SK-N-SH (cell line): ENCODE data around the gene ZNF473. TPM values are rescaled to one million over a fixed set of nuclear protein-coding genes. Genes with fewer than 3 reads are reported as not detected.

Experiments
- CTCF ChIA-PET: fragments of 300-600, 350-600 bp; formaldehyde crosslinking; extraction: SDS; loops from one replicate; lab custom pipeline; 2021; lab: Yijun Ruan, JAX
- POLR2A ChIA-PET: fragments of 350-600 bp; sonication (Branson Sonifier 250); formaldehyde crosslinking; extraction: SDS; loops from one replicate; lab custom pipeline; 2020; ENCODE audit warnings: antibody characterized with exemption, inconsistent platforms; lab: Yijun Ruan, JAX
- DNase-seq: peaks from one replicate; pipeline ENCODE4 v3.0.0; 2012
- H2AFZ ChIP-seq: fragments of 200-600 bp; sonication (generic); 2 replicates; pipeline ENCODE4 v1.8.1; 2016; ENCODE audit warnings: antibody characterized with exemption, mild to moderate bottlenecking, low read depth
- H3F3A ChIP-seq: fragments of 200-600 bp; sonication (generic); replicated peaks from 2 replicates; pipeline ENCODE3; 2016; ENCODE audit warnings: antibody characterized with exemption, mild to moderate bottlenecking; ENCODE audit not compliant: insufficient read depth
- H3K27ac ChIP-seq, 2 experiments: fragments of 200-500 bp in 1 of 2; fragments of 200-600 bp in 1 of 2; sonication (Bioruptor generic) in 1 of 2; sonication (generic), shearing (Covaris generic) in 1 of 2; 2 replicates each; pipeline versions ENCODE4 v1.5.1 to v1.6.1; 2014 to 2016; ENCODE audit warnings: low read depth in 2 of 2, inconsistent platforms in 1 of 2, low read length in 1 of 2, mild to moderate bottlenecking in 1 of 2, mixed read lengths in 1 of 2
- H3K27me3 ChIP-seq: fragments of 200-600 bp; sonication (generic), shearing (Covaris generic); 2 replicates; pipeline ENCODE4 v1.6.1; 2016; ENCODE audit warnings: mixed run types; ENCODE audit not compliant: insufficient read depth
- H3K36me3 ChIP-seq, 2 experiments: fragments of 200-500 bp in 1 of 2; fragments of 200-600 bp in 1 of 2; sonication (Bioruptor generic) in 1 of 2; sonication (generic) in 1 of 2; replicated peaks in 1 of 2; 2 replicates each; pipeline versions ENCODE3 to v1.5.1; 2014 to 2016; ENCODE audit warnings: low read length in 1 of 2, mild to moderate bottlenecking in 1 of 2; ENCODE audit not compliant: insufficient read depth in 2 of 2, control insufficient read depth in 1 of 2
- H3K4me1 ChIP-seq, 2 experiments: fragments of 200-500 bp in 1 of 2; fragments of 200-600 bp in 1 of 2; sonication (Bioruptor generic) in 1 of 2; sonication (generic), shearing (Covaris generic) in 1 of 2; 2 replicates each; pipeline versions ENCODE4 v1.5.1 to v1.6.1; 2014 to 2016; ENCODE audit warnings: low read depth in 1 of 2, low read length in 1 of 2, mixed run types in 1 of 2; ENCODE audit not compliant: insufficient read depth in 2 of 2, control insufficient read depth in 1 of 2
- H3K4me2 ChIP-seq: fragments of 200-600 bp; sonication (generic), shearing (Covaris generic); 2 replicates; pipeline ENCODE4 v1.6.1; 2017; ENCODE audit warnings: mixed run types
- H3K4me3 ChIP-seq, 2 experiments: fragments of 200-500 bp in 1 of 2; fragments of 200-600 bp in 1 of 2; sonication (Bioruptor generic) in 1 of 2; sonication (generic), shearing (Covaris generic) in 1 of 2; 2 replicates each; pipeline versions ENCODE4 v1.5.1 to v1.8.1; 2014 to 2016; ENCODE audit warnings: low read depth in 2 of 2, inconsistent platforms in 1 of 2, low read length in 1 of 2, mild to moderate bottlenecking in 1 of 2, mixed read lengths in 1 of 2, moderate library complexity in 1 of 2
- H3K79me2 ChIP-seq: fragments of 200-600 bp; sonication (generic); 2 replicates; pipeline ENCODE4 v1.8.1; 2017; ENCODE audit warnings: mild to moderate bottlenecking; ENCODE audit not compliant: insufficient read depth
- H3K9ac ChIP-seq: fragments of 200-600 bp; sonication (generic); 2 replicates; pipeline ENCODE4 v1.6.1; 2017; ENCODE audit warnings: mixed run types
- H3K9me2 ChIP-seq: fragments of 200-600 bp; sonication (generic); 2 replicates; pipeline ENCODE4 v1.6.1; 2017; ENCODE audit warnings: mixed run types
- H3K9me3 ChIP-seq: fragments of 200-600 bp; sonication (generic); 2 replicates; pipeline ENCODE4 v1.6.1; 2017; ENCODE audit warnings: mixed run types, mild to moderate bottlenecking, moderate library complexity
- H4K20me1 ChIP-seq: fragments of 200-600 bp; sonication (generic); 2 replicates; pipeline ENCODE4 v1.6.1; 2017; ENCODE audit warnings: mild to moderate bottlenecking, mixed run types; ENCODE audit not compliant: insufficient read depth
- CHD2 ChIP-seq: fragments of 150-350 bp; IDR thresholded peaks from 2 replicates; pipeline ENCODE4 v1.6.1; 2018; ENCODE audit warnings: low read length; ENCODE audit not compliant: partially characterized antibody
- CTCF ChIP-seq: fragments of 200-600 bp; sonication (generic); IDR thresholded peaks from 2 replicates; pipeline ENCODE4 v1.6.1; 2017; ENCODE audit warnings: antibody characterized with exemption, mild to moderate bottlenecking, moderate library complexity
- ELF1 ChIP-seq: IDR thresholded peaks from 2 replicates; pipeline ENCODE4 v1.4.0; 2012
- FOSL2 ChIP-seq: IDR thresholded peaks from 2 replicates; pipeline ENCODE4 v1.4.0; 2012; ENCODE audit warnings: low read depth, mild to moderate bottlenecking, moderate library complexity, borderline replicate concordance
- GABPA ChIP-seq: IDR thresholded peaks from 2 replicates; pipeline ENCODE4 v1.4.0; 2012; ENCODE audit warnings: low read depth, mild to moderate bottlenecking
- GATA2 ChIP-seq: sonication (generic); formaldehyde crosslinking; IDR thresholded peaks from 2 replicates; pipeline ENCODE4 v1.5.0; 2020; ENCODE audit warnings: mild to moderate bottlenecking, missing genetic modification reagents
- JUND ChIP-seq: IDR thresholded peaks from 2 replicates; pipeline ENCODE4 v1.4.0; 2012
- MAX ChIP-seq: IDR thresholded peaks from 2 replicates; pipeline ENCODE4 v1.4.0; 2012; ENCODE audit warnings: low read depth
- MXI1 ChIP-seq: IDR thresholded peaks from 2 replicates; pipeline ENCODE4 v1.6.1; 2012; ENCODE audit warnings: mild to moderate bottlenecking, low read depth, low read length, improper control_type of control experiment
- PBX3 ChIP-seq: IDR thresholded peaks from 2 replicates; pipeline ENCODE4; 2012
- POLR2AphosphoS5 ChIP-seq: IDR thresholded peaks from 2 replicates; pipeline ENCODE4 v1.6.1; 2012; ENCODE audit warnings: low read depth, low read length
- RCOR1 ChIP-seq: fragments of 150-350 bp; IDR thresholded peaks from 2 replicates; pipeline ENCODE4 v1.6.1; 2017; ENCODE audit warnings: antibody characterized with exemption, low read length
- REST ChIP-seq: IDR thresholded peaks from 2 replicates; pipeline ENCODE4 v1.6.1; 2012; ENCODE audit warnings: mild to moderate bottlenecking, low read depth, low read length, moderate library complexity
- RFX5 ChIP-seq: IDR thresholded peaks from 2 replicates; pipeline ENCODE4 v1.6.1; 2012; ENCODE audit warnings: mild to moderate bottlenecking, improper control_type of control experiment, low read length
- RXRA ChIP-seq: IDR thresholded peaks from 2 replicates; pipeline ENCODE4 v1.4.0; 2012; ENCODE audit warnings: low read depth, mild to moderate bottlenecking, borderline replicate concordance
- SIN3A ChIP-seq: IDR thresholded peaks from 2 replicates; pipeline ENCODE4 v1.6.1; 2012; ENCODE audit warnings: low read depth, mild to moderate bottlenecking, low read length, moderate library complexity, borderline replicate concordance
- TAF1 ChIP-seq: IDR thresholded peaks from 2 replicates; pipeline ENCODE4 v1.6.1; 2012; ENCODE audit warnings: low read depth, mild to moderate bottlenecking, low read length, moderate library complexity, borderline replicate concordance
- TCF12 ChIP-seq: IDR thresholded peaks from 2 replicates; pipeline ENCODE4 v1.4.0; 2012
- TEAD4 ChIP-seq: IDR thresholded peaks from 2 replicates; pipeline ENCODE4 v1.4.0; 2012; ENCODE audit warnings: mild to moderate bottlenecking, borderline replicate concordance; ENCODE audit not compliant: insufficient read depth
- USF1 ChIP-seq: IDR thresholded peaks from 2 replicates; pipeline ENCODE4 v1.4.0; 2012; ENCODE audit warnings: low read depth, borderline replicate concordance
- USF2 ChIP-seq: fragments of 150-350 bp; IDR thresholded peaks from 2 replicates; pipeline ENCODE4 v1.6.1; 2017; ENCODE audit warnings: antibody characterized with exemption, low read length, low read depth, borderline replicate concordance
- YY1 ChIP-seq: IDR thresholded peaks from 2 replicates; pipeline ENCODE4 v1.4.0; 2012; ENCODE audit warnings: low read depth, mild to moderate bottlenecking
- WGBS: methylation state at CpG from one replicate; pipeline ENCODE4 v1.1.6; 2017; ENCODE audit warnings: low lambda C conversion rate; 5-methylcytosine and 5-hydroxymethylcytosine counted together
- polyA plus RNA-seq, 3 experiments: library from polyadenylated mRNA; depleted of rRNA; stranded (reverse); fragments of >200 nt; gene quantifications; 2 replicates each; pipeline ENCODE4 v1.2.3, GENCODE V29; 2012

The ZNF473 gene
- polyA plus RNA-seq, 1 of the 3 experiments (the other 2 are of a cell fraction): 5.4 TPM

- TF ChIP-seq TEAD4 (no peak), GABPA (no peak), GATA2 (CRISPR knock-in tag) (no peak), MXI1 (no peak), FOSL2 (no peak), ELF1 (no peak), USF1 (no peak), YY1 (no peak), CTCF (peak; percentile 91)
Observed at GRCh38 chr19:49983645-49984229, 42.1 kb upstream of the ZNF473 start (continued).

GRCh38 chr19:49984491-49984890 is 41.3 kb upstream of the ZNF473 start:
- TF ChIP-seq JUND (no peak), RFX5 (no peak), TCF12 (no peak), PBX3 (no peak), CHD2 (no peak), FOSL2 (no peak), SIN3A (no peak), REST (no peak), USF2 (no peak), RXRA (no peak), ELF1 (no peak), MAX (no peak), POLR2AphosphoS5 (no peak), RCOR1 (no peak), TAF1 (no peak), GABPA (no peak)
- no peaks in the 10 kb centered on the region for H3K27me3 ChIP-seq
- POLR2A ChIA-PET: no interaction called here
- no peaks in the 10 kb centered on the region for H3K79me2 ChIP-seq
- no peak overlapping the region for H3K4me3 ChIP-seq
- H3K4me1 ChIP-seq: no peaks in the 10 kb centered on the region
- H3F3A ChIP-seq: no peaks in the 10 kb centered on the region
- no peaks in the 10 kb centered on the region for H3K9me2 ChIP-seq
- 82% methylated on average over 11 of the region's 11 CpGs for WGBS
- H2AFZ ChIP-seq: no peak overlapping the region
- no peak overlapping the region for H3K4me2 ChIP-seq
- H3K27ac ChIP-seq: no peak overlapping the region
- peaks cover 39% of the 10 kb centered on the region for H4K20me1 ChIP-seq
- H3K9ac ChIP-seq: no peak overlapping the region
- no peaks in the 10 kb centered on the region for H3K9me3 ChIP-seq
- H3K36me3 ChIP-seq: peaks cover 4 to 5% of the 10 kb centered on the region in 2 experiments
- DNase-seq: no peak
- CTCF ChIA-PET: interaction anchor here (0.9 to 9.6 kb wide), 6 partner anchors 8 to 51 kb away, joined by 3 to 94 read pairs (median 8); no protein-coding TSS in a partner anchor
